CD4-positive, CD25-positive, alpha-beta regulatory T cell (primary cell): ENCODE data around the gene MAN2A1. TPM values are rescaled to one million over a fixed set of nuclear protein-coding genes. Genes with fewer than 3 reads are reported as not detected.
A peak's percentile ranks its signal among the peaks of the same experiment; 100 is the strongest.
"Not testable (repeated sequence)": the region's sequence is repeated elsewhere in the genome, so short reads cannot be mapped to it uniquely, and the experiment has no call there.

Source experiments
- ATAC-seq, 2 donors: fragments of 150-1000 bp; cut with Tn5 transposase; one replicate each; pipeline ENCODE4 v1.10.0; 2021; ENCODE audit warnings: low read depth in 2 of 2, moderate number of reproducible peaks in 2 of 2, moderate library complexity in 1 of 2
- DNase-seq, 3 donors: peaks; one replicate each; pipeline versions ENCODE4 v3.0.0 to v3.0.0-alpha.2; 2012 to 2022; ENCODE audit warnings: mixed read lengths in 1 of 3
- H3K27ac ChIP-seq: one replicate; pipeline ENCODE4 v1.7.0; 2013; ENCODE audit warnings: mild to moderate bottlenecking, low read length; ENCODE audit not compliant: insufficient read depth, poor library complexity, severe bottlenecking
- H3K27me3 ChIP-seq: one replicate; pipeline ENCODE4 v1.7.0; 2013; ENCODE audit warnings: low read length; ENCODE audit not compliant: control insufficient read depth, insufficient read depth
- H3K36me3 ChIP-seq: one replicate; pipeline ENCODE4 v1.7.0; 2013; ENCODE audit warnings: mild to moderate bottlenecking, low read length, moderate library complexity; ENCODE audit not compliant: control insufficient read depth, insufficient read depth
- H3K4me1 ChIP-seq: 2 replicates; pipeline ENCODE4 v1.7.0; 2013; ENCODE audit warnings: mild to moderate bottlenecking, low read length; ENCODE audit not compliant: insufficient read depth, control insufficient read depth, poor library complexity, severe bottlenecking
- H3K4me3 ChIP-seq: one replicate; pipeline ENCODE4 v1.7.0; 2013; ENCODE audit warnings: low read depth, mild to moderate bottlenecking, low read length, moderate library complexity
- H3K9me3 ChIP-seq, 2 experiments: 1 replicate in 1 of 2; 2 replicates in 1 of 2; pipeline ENCODE4 v1.7.0; 2013; ENCODE audit warnings: low read length in 2 of 2, mild to moderate bottlenecking in 1 of 2, moderate library complexity in 1 of 2; ENCODE audit not compliant: control insufficient read depth in 2 of 2
- H3K27ac Mint-ChIP-seq, 3 donors: one replicate each; pipeline ENCODE4 v1.8.0; 2020 to 2022; ENCODE audit warnings: mild to moderate bottlenecking in 3 of 3, mixed read lengths in 3 of 3, moderate library complexity in 2 of 3
- H3K27me3 Mint-ChIP-seq: one replicate; pipeline ENCODE4 v1.8.0; 2022; ENCODE audit warnings: mild to moderate bottlenecking, mixed read lengths
- H3K36me3 Mint-ChIP-seq: one replicate; pipeline ENCODE4 v1.8.0; 2020; ENCODE audit warnings: mixed read lengths
- H3K4me1 Mint-ChIP-seq, 4 donors: one replicate each; pipeline ENCODE4 v1.8.0; 2020 to 2022; ENCODE audit warnings: mixed read lengths in 4 of 4, mild to moderate bottlenecking in 1 of 4
- H3K4me3 Mint-ChIP-seq, 4 donors: one replicate each; pipeline ENCODE4 v1.8.0; 2020 to 2022; ENCODE audit warnings: mild to moderate bottlenecking in 4 of 4, mixed read lengths in 4 of 4, moderate library complexity in 3 of 4
- H3K9me3 Mint-ChIP-seq, 7 donors: one replicate each; pipeline ENCODE4 v1.8.0; 2020 to 2022; ENCODE audit warnings: mixed read lengths in 7 of 7, mild to moderate bottlenecking in 3 of 7, moderate library complexity in 2 of 7
- polyA plus RNA-seq, 4 donors: library from polyadenylated mRNA; unstranded; fragments of 300-500 nt; fragmentation: Illumina TruSeq; gene quantifications; one replicate each; pipeline ENCODE4 v1.2.3, GENCODE V29; 2021
- total RNA-seq: library from RNA; stranded (reverse); gene quantifications from one replicate; pipeline ENCODE4 v1.2.3, GENCODE V29; 2022

The MAN2A1 gene
- total and polyA plus RNA-seq, 5 donors from 2014 or later = 20.7 to 71.5 (median 21.3) TPM

- Histone ChIP-seq H3K36me3 (no peaks in the 10 kb centered on the region), H3K27ac (no peak overlapping the region), H3K4me1 (no peaks in the 10 kb centered on the region), H3K4me3 (no peak overlapping the region), H3K9me3 (no peaks in the 10 kb centered on the region), H3K27me3 (no peaks in the 10 kb centered on the region)
- H3K36me3 Mint-ChIP-seq = no peaks in the 10 kb centered on the region
- peaks cover 0 to 1% (median 0%) of the 10 kb centered on the region in 7 donors for H3K9me3 Mint-ChIP-seq
- H3K4me1 Mint-ChIP-seq = peaks cover 0 to 16% (median 6%) of the 10 kb centered on the region in 4 donors
- no peak overlapping the region for H3K4me3 Mint-ChIP-seq
- ATAC-seq = no peak
- peak overlapping the region in 1 of 3 donors; percentile 82 for H3K27ac Mint-ChIP-seq
- DNase-seq = no peak
- H3K27me3 Mint-ChIP-seq = no peaks in the 10 kb centered on the region
Observed at GRCh38 chr5:109885205-109885604, 195.5 kb downstream of the MAN2A1 start.

GRCh38 chr5:109888989-109889388, 199.3 kb downstream of the MAN2A1 start:
- Histone ChIP-seq H3K9me3 (no peaks in the 10 kb centered on the region), H3K27ac (no peak overlapping the region), H3K36me3 (no peaks in the 10 kb centered on the region), H3K27me3 (no peaks in the 10 kb centered on the region), H3K4me1 (no peaks in the 10 kb centered on the region), H3K4me3 (no peak overlapping the region)
- DNase-seq (no peak), ATAC-seq (no peak)
- Mint-ChIP-seq H3K27me3 (no peaks in the 10 kb centered on the region), H3K9me3 (peaks cover 0 to 3% (median 2%) of the 10 kb centered on the region in 7 donors), H3K4me1 (peaks cover 0 to 3% (median 0%) of the 10 kb centered on the region in 4 donors), H3K4me3 (no peak overlapping the region), H3K36me3 (peaks cover 3% of the 10 kb centered on the region), H3K27ac (no peak overlapping the region)

DNA sequence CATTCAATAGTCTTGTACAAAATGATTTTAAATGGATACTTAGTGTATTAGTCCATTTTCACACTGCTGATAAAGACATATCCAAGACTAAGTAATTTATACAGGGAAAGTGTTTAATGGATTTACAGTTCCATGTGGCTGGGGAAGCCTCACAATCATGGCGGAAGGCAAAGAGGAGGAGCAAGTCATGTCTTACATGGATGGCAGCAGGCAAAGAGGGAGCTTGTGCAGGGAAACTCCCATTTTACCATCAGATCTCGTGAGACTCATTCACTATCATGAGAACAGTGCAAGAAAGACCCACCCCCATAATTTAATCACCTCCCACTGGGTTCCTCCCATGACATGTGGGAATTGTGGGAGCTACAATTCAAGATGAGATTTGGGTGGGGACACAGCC, 203.5 kb downstream of the MAN2A1 start:
- not testable (repeated sequence) for H3K27ac Mint-ChIP-seq, H3K27ac ChIP-seq

DNA sequence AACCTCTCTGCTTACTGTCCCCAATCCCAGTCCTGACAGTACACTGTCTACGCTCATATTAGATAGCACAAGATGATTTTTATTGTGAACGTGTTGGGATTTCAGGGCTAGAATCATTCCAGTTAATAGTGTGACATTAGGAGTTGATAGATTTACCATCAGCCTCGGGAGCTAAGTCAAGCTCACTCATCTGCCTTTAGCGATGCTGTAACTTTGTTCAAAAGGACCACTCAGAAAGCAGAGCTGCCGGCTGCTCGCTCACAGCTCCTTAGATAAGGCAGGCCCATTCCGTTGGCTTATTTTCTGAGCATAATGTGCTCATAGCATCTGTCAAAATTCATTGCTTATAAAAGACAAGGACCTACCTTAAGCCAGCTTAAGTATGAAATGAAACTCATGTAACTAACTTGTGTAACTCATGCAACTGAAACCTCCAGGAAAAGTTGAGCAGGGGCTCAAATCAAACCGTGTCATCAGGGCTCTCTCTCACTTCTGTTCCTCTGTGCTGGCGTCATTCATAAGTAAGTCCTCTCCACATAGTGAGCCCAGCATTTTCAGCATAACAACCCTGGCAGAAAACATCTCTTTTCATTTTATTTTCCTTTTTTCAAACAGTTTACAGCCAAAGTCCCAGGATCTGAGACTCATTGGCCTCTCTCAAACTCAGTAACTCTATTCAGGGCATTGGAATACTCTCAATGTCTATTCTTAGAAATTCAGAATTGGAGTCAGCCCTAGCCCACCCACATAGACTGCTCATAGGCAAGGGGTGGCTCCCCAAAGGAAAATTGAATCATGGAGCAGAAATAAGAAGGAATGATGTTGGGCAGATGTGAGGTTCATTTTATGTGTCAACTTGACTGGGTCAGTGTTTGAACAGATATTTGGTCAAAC, 208.8 kb downstream of the MAN2A1 start:
- peaks cover 0 to 5% (median 0%) of the 10 kb centered on the region in 7 donors for H3K9me3 Mint-ChIP-seq
- H3K4me1 Mint-ChIP-seq = no peaks in the 10 kb centered on the region
- no peak for DNase-seq
- no peak overlapping the region for H3K4me3 Mint-ChIP-seq
- peaks cover 6% of the 10 kb centered on the region for H3K27me3 ChIP-seq
- no peaks in the 10 kb centered on the region for H3K36me3 Mint-ChIP-seq
- no peaks in the 10 kb centered on the region for H3K9me3 ChIP-seq
- H3K4me1 ChIP-seq = no peaks in the 10 kb centered on the region
- H3K27me3 Mint-ChIP-seq = peaks cover 4% of the 10 kb centered on the region
- H3K36me3 ChIP-seq = no peaks in the 10 kb centered on the region
- H3K27ac Mint-ChIP-seq = no peak overlapping the region
- no peak overlapping the region for H3K4me3 ChIP-seq
- no peak overlapping the region for H3K27ac ChIP-seq
- ATAC-seq = no peak

More for the DNA sequence above, 203.5 kb downstream of the MAN2A1 start:
- not testable (repeated sequence) for H3K27me3 Mint-ChIP-seq, H3K4me3 ChIP-seq, H3K4me1 ChIP-seq, H3K36me3 Mint-ChIP-seq, H3K4me1 Mint-ChIP-seq, H3K36me3 ChIP-seq, DNase-seq, H3K9me3 ChIP-seq, H3K4me3 Mint-ChIP-seq, ATAC-seq, H3K9me3 Mint-ChIP-seq, H3K27me3 ChIP-seq

- DNase-seq (no peak), ATAC-seq (no peak)
- H3K4me1 ChIP-seq = no peaks in the 10 kb centered on the region
- peak overlapping the region in 1 of 3 donors; percentile 35 for H3K27ac Mint-ChIP-seq
- no peak overlapping the region for H3K4me3 ChIP-seq
- H3K4me3 Mint-ChIP-seq = no peak overlapping the region
- peaks cover 4% of the 10 kb centered on the region for H3K27me3 Mint-ChIP-seq
- H3K9me3 ChIP-seq = no peaks in the 10 kb centered on the region
- no peak overlapping the region for H3K27ac ChIP-seq
- no peaks in the 10 kb centered on the region for H3K4me1 Mint-ChIP-seq
- H3K36me3 Mint-ChIP-seq = no peaks in the 10 kb centered on the region
- H3K36me3 ChIP-seq = no peaks in the 10 kb centered on the region
- peaks cover 0 to 5% (median 0%) of the 10 kb centered on the region in 7 donors for H3K9me3 Mint-ChIP-seq
- peaks cover 6% of the 10 kb centered on the region for H3K27me3 ChIP-seq
Observed at GRCh38 chr5:109899163-109899535, 209.4 kb downstream of the MAN2A1 start.

GRCh38 chr5:109900461-109900860, 210.7 kb downstream of the MAN2A1 start:
- H3K9me3 Mint-ChIP-seq = peaks cover 0 to 4% (median 0%) of the 10 kb centered on the region in 7 donors
- no peaks in the 10 kb centered on the region for H3K4me1 Mint-ChIP-seq
- Histone ChIP-seq H3K4me3 (no peak overlapping the region), H3K9me3 (no peaks in the 10 kb centered on the region), H3K4me1 (no peaks in the 10 kb centered on the region), H3K36me3 (no peaks in the 10 kb centered on the region), H3K27ac (no peak overlapping the region), H3K27me3 (peaks cover 6% of the 10 kb centered on the region)
- H3K36me3 Mint-ChIP-seq = no peaks in the 10 kb centered on the region
- no peak overlapping the region for H3K27ac Mint-ChIP-seq
- peaks cover 4% of the 10 kb centered on the region for H3K27me3 Mint-ChIP-seq
- ATAC-seq = no peak
- no peak overlapping the region for H3K4me3 Mint-ChIP-seq
- no peak for DNase-seq

DNA sequence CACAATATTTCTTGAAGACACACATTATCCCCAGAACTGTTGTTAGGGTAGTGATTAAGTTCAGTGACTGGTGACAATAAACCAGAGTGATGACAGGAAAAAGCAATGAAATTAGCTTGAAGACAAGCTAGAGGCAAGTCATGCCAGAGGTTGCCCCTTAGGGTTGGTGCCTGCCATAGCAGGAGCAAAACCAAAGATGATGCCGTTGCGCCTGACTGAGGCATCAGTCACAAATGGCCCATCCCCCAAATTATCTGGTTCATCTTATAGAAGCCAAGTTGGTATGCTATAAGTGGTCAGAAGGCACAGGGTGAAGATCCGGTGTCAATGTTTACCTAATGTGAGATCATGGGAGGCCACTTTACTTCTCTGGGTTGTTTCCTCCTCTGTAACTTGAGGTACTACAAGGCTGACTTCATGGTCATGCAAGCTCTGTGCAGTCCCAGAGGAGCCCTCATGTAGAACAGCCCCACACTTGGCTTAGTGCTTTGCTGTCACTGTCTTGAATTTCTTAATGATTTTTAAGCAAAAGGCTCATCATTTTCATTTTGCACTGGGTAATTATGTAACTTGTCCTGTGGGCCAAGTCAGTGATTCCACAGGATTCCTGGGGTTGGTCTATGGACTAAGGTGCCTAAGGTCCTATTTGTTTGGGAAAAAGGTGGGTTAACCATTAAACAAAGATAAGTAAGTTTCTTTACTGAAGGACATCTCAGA, 211.3 kb downstream of the MAN2A1 start:
- DNase-seq (no peak), ATAC-seq (no peak)
- Histone ChIP-seq H3K36me3 (no peaks in the 10 kb centered on the region), H3K4me1 (no peaks in the 10 kb centered on the region), H3K27me3 (peaks cover 4% of the 10 kb centered on the region), H3K27ac (no peak overlapping the region), H3K4me3 (no peak overlapping the region), H3K9me3 (no peaks in the 10 kb centered on the region)
- Mint-ChIP-seq H3K9me3 (no peaks in the 10 kb centered on the region), H3K4me1 (no peaks in the 10 kb centered on the region), H3K27me3 (peaks cover 4% of the 10 kb centered on the region), H3K4me3 (no peak overlapping the region), H3K27ac (no peak overlapping the region), H3K36me3 (no peaks in the 10 kb centered on the region)
